Ovary (tissue), 3 donors: ENCODE results near the gene TKFC.

Experiments used
- CTCF ChIP-seq, 3 donors: fragments of 450-650 bp in 2 of 3; fragments of 200-600 bp in 1 of 3; IDR thresholded peaks; one replicate each; pipeline versions ENCODE4 v1.5.1 to v1.8.0; 2016 to 2022; ENCODE audit warnings: antibody characterized with exemption in 3 of 3, mild to moderate bottlenecking in 1 of 3
- EP300 ChIP-seq: sonication (generic); formaldehyde crosslinking; IDR thresholded peaks from one replicate; pipeline ENCODE4 v1.6.1; 2017; ENCODE audit warnings: antibody characterized with exemption
- POLR2A ChIP-seq: fragments of 450-650 bp; IDR thresholded peaks from one replicate; pipeline ENCODE4 v1.6.1; 2017; ENCODE audit warnings: antibody characterized with exemption, mild to moderate bottlenecking, moderate library complexity
- donor health status: DM: no; HTN: no; CAD: no.

DNA sequence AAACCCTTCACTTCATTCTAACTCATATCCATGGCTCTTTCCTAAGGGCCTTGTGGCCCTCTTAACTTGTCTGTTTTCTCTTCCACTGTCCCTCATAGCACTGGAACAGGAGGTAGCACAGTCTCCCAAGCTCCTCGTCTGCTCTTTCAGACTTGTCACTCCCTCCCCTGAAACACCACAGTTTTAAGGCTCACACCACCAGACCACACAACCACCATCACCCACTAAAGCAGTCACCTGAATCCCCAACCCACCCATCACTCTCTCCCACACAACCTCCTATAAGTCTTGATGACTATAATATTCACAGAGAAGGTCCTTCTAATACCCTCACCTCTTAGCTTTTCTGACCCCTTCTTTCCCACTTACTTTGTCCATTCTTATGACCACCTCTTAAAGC, 26.8 kb upstream of the TKFC start:
- no peak for TF ChIP-seq CTCF (IDR thresholded peaks at IDR 0.05)
- TF ChIP-seq POLR2A: no peak
- no peak for TF ChIP-seq EP300
